HEK293 (cell line): ENCODE data around the gene SCRT2.

ENCODE experiments used
- CTCF ChIP-seq: fragments of 450-650 bp; formaldehyde crosslinking; IDR thresholded peaks from 2 replicates; pipeline ENCODE4 v1.5.1; 2016; ENCODE audit warnings: missing biosample characterization, missing genetic modification characterization
- KLF16 ChIP-seq: fragments of 450-650 bp; formaldehyde crosslinking; IDR thresholded peaks from 2 replicates; pipeline ENCODE4 v1.5.1; 2017; ENCODE audit warnings: missing biosample characterization, missing genetic modification characterization

- TF ChIP-seq KLF16 (tag by site-specific recombination) (no peak), CTCF (tag by site-specific recombination) (no peak)
Observed at GRCh38 chr20:687468-688203, 12.0 kb upstream of the SCRT2 start.
